A549 (cell line): Measurements from ENCODE around the gene CDCP1. TPM values are rescaled to one million over a fixed set of nuclear protein-coding genes. Genes with fewer than 3 reads are reported as not detected.

Experiments used
- ATAC-seq, 2 experiments: fragments of 200-7000 bp in 1 of 2; fragments of >200 bp in 1 of 2; cut with Nextera tagmentation in 1 of 2; cut with Tn5 transposase in 1 of 2; 3 replicates each; pipeline versions ENCODE4 v1.8.0 to v1.9.1; 2018 to 2020; ENCODE audit warnings: mild to moderate bottlenecking in 1 of 2, moderate library complexity in 1 of 2
- CTCF ChIA-PET: fragments of 300-600 bp; sonication (Branson Sonifier 250); formaldehyde crosslinking; extraction: SDS; loops from one replicate; lab custom pipeline; 2021; ENCODE audit warnings: antibody characterized with exemption, inconsistent platforms; lab: Yijun Ruan, JAX
- POLR2A ChIA-PET: fragments of 350-600 bp; formaldehyde crosslinking; extraction: SDS; loops from one replicate; lab custom pipeline; 2021; ENCODE audit warnings: antibody characterized with exemption, inconsistent platforms; lab: Yijun Ruan, JAX
- DNase-seq, 2 experiments: peaks; one replicate each; pipeline versions ENCODE4 v3.0.0 to v3.0.0-alpha.2; 2011 to 2016; ENCODE audit warnings: low read depth in 1 of 2, low spot score in 1 of 2
- FAIRE-seq: peaks from 2 replicates; lab custom pipeline; 2011; peaks lifted over from hg19 to GRCh38; lab: Jason Lieb, UNC
- H3K27ac ChIP-seq, 2 experiments: fragments of >200 bp; sonication (Bioruptor Twin); formaldehyde crosslinking; 3 replicates each; pipeline ENCODE4 v1.5.1; 2016 to 2017
- H3K4me1 ChIP-seq: fragments of >200 bp; sonication (Bioruptor Twin); formaldehyde crosslinking; 3 replicates; pipeline ENCODE4 v1.6.1; 2016
- H3K4me2 ChIP-seq: fragments of >200 bp; sonication (Bioruptor Twin); formaldehyde crosslinking; 3 replicates; pipeline ENCODE4 v1.6.1; 2016
- H3K4me3 ChIP-seq: fragments of >200 bp; sonication (Bioruptor Twin); formaldehyde crosslinking; 3 replicates; pipeline ENCODE4 v1.5.1; 2016
- H3K9me3 ChIP-seq: fragments of >200 bp; sonication (Bioruptor Twin); formaldehyde crosslinking; 3 replicates; pipeline ENCODE4 v1.6.1; 2016
- BHLHE40 ChIP-seq: IDR thresholded peaks from 2 replicates; pipeline ENCODE4 v1.6.1; 2012; ENCODE audit warnings: low read depth, low read length, inconsistent platforms
- CBX2 ChIP-seq: fragments of 200-600 bp; sonication (generic); IDR thresholded peaks from 2 replicates; pipeline ENCODE4 v1.6.1; 2016; ENCODE audit warnings: low read depth, mild to moderate bottlenecking, borderline replicate concordance
- EHF ChIP-seq: fragments of 250-450 bp; sonication (Bioruptor Pico); IDR thresholded peaks from 2 replicates; pipeline ENCODE4 v1.5.0; 2020; ENCODE audit warnings: mild to moderate bottlenecking
- FOSB ChIP-seq: fragments of 250-450 bp; sonication (Bioruptor Pico); IDR thresholded peaks from 2 replicates; pipeline ENCODE4 v1.5.0; 2020; ENCODE audit warnings: mild to moderate bottlenecking, moderate library complexity
- FOSL2 ChIP-seq, 2 experiments: fragments of 450-650 bp in 1 of 2; fragments of >200 bp in 1 of 2; sonication (Bioruptor Twin) in 1 of 2; formaldehyde crosslinking; IDR thresholded peaks; 2 replicates each; pipeline versions ENCODE4 v1.5.0 to v1.6.1; 2016 to 2020; ENCODE audit warnings: mild to moderate bottlenecking in 1 of 2, moderate library complexity in 1 of 2
- HDAC2 ChIP-seq: fragments of 200-600 bp; sonication (generic); IDR thresholded peaks from 2 replicates; pipeline ENCODE4 v1.6.1; 2016
- HOXB13 ChIP-seq: fragments of 250-450 bp; sonication (Bioruptor Pico); IDR thresholded peaks from 2 replicates; pipeline ENCODE4 v1.5.0; 2020; ENCODE audit warnings: low read depth, mild to moderate bottlenecking, moderate library complexity
- JUN ChIP-seq, 2 experiments: fragments of >200 bp; sonication (Bioruptor Twin); formaldehyde crosslinking; IDR thresholded peaks; 2 replicates in 1 of 2; 3 replicates in 1 of 2; pipeline ENCODE4 v1.6.1; 2016 to 2017
- JUNB ChIP-seq: fragments of >200 bp; sonication (Bioruptor Twin); formaldehyde crosslinking; IDR thresholded peaks from 2 replicates; pipeline ENCODE4 v1.6.1; 2016
- KDM1A ChIP-seq: fragments of 200-600 bp; sonication (generic); IDR thresholded peaks from 2 replicates; pipeline ENCODE4 v1.6.1; 2016; ENCODE audit warnings: low read depth, mild to moderate bottlenecking
- KDM5A ChIP-seq: fragments of 200-600 bp; sonication (generic); IDR thresholded peaks from 2 replicates; pipeline ENCODE4 v1.6.1; 2016; ENCODE audit warnings: antibody characterized with exemption, mild to moderate bottlenecking
- NFE2L2 ChIP-seq: fragments of 150-350 bp; conservative IDR thresholded peaks from 2 replicates; pipeline ENCODE4 v1.6.1; 2014; ENCODE audit warnings: low read length
- NPAS2 ChIP-seq: fragments of 250-450 bp; sonication (Bioruptor Pico); IDR thresholded peaks from 2 replicates; pipeline ENCODE4 v1.8.0; 2022; ENCODE audit warnings: mild to moderate bottlenecking, moderate library complexity, borderline replicate concordance
- NR3C1 ChIP-seq: fragments of >200 bp; sonication (Bioruptor Twin); formaldehyde crosslinking; IDR thresholded peaks from 3 replicates; pipeline ENCODE4 v1.6.1; 2017
- RAD21 ChIP-seq, 2 experiments: fragments of >200 bp in 1 of 2; sonication (Bioruptor Twin) in 1 of 2; formaldehyde crosslinking in 1 of 2; IDR thresholded peaks in 1 of 2; conservative IDR thresholded peaks in 1 of 2; 2 replicates in 1 of 2; 3 replicates in 1 of 2; pipeline ENCODE4 v1.6.1; 2012 to 2018; ENCODE audit warnings: inconsistent platforms in 1 of 2
- RCOR1 ChIP-seq: fragments of 150-350 bp; IDR thresholded peaks from 2 replicates; pipeline ENCODE4 v1.6.1; 2014; ENCODE audit warnings: antibody characterized with exemption, low read length, low read depth
- RFX5 ChIP-seq: fragments of 450-650 bp; IDR thresholded peaks from 2 replicates; pipeline ENCODE4 v1.7.1; 2014; ENCODE audit warnings: antibody characterized with exemption, mild to moderate bottlenecking, moderate library complexity
- SREBF2 ChIP-seq: fragments of 450-650 bp; IDR thresholded peaks from 2 replicates; pipeline ENCODE4 v1.6.1; 2014; ENCODE audit warnings: mild to moderate bottlenecking, moderate library complexity
- ZFP36 ChIP-seq: fragments of 450-650 bp; IDR thresholded peaks from 2 replicates; pipeline ENCODE4 v1.6.1; 2014; ENCODE audit warnings: borderline replicate concordance; ENCODE audit not compliant: partially characterized antibody
- ZNF302 ChIP-seq: fragments of 250-450 bp; sonication (Bioruptor Pico); IDR thresholded peaks from 2 replicates; pipeline ENCODE4 v1.9.0; 2021; ENCODE audit warnings: inconsistent platforms, mild to moderate bottlenecking, moderate library complexity
- WGBS: methylation state at CpG from one replicate; pipeline ENCODE4 v1.1.6; 2017; ENCODE audit errors: missing lambda C conversion rate; 5-methylcytosine and 5-hydroxymethylcytosine counted together
- polyA plus RNA-seq, 4 experiments: library from polyadenylated mRNA; depleted of rRNA in 3 of 4; stranded (reverse); fragments of >200 nt; fragmentation: RNase III in 1 of 4; extraction: RNeasy Plus Mini Kit Qiagen cat#74134 plus additional on column Dnase treatment in 1 of 4; gene quantifications; 2 replicates in 3 of 4; 3 replicates in 1 of 4; pipeline ENCODE4 v1.2.3, GENCODE V29; 2011 to 2017
- TF ChIP-seq, protein P1 (sequence below): IDR thresholded peaks from 2 replicates; pipeline ENCODE4 v1.6.1; 2012
- TF ChIP-seq, protein P2 (sequence below): fragments of >200 bp; sonication (Bioruptor Twin); formaldehyde crosslinking; IDR thresholded peaks from 3 replicates; pipeline ENCODE4 v1.5.1; 2016
- TF ChIP-seq, protein P3 (sequence below): fragments of >200 bp; sonication (Bioruptor Twin); formaldehyde crosslinking; IDR thresholded peaks from 3 replicates; pipeline ENCODE4 v1.6.1; 2016
- TF ChIP-seq, protein P4 (sequence below): fragments of 150-350 bp; IDR thresholded peaks from 2 replicates; pipeline ENCODE4 v1.6.1; 2014; ENCODE audit warnings: low read depth, mild to moderate bottlenecking, low read length

CDCP1 gene
- polyA plus RNA-seq, 2 of the 4 experiments (the other 2 are of a cell fraction) = 3.0 to 9.9 TPM

DNA sequence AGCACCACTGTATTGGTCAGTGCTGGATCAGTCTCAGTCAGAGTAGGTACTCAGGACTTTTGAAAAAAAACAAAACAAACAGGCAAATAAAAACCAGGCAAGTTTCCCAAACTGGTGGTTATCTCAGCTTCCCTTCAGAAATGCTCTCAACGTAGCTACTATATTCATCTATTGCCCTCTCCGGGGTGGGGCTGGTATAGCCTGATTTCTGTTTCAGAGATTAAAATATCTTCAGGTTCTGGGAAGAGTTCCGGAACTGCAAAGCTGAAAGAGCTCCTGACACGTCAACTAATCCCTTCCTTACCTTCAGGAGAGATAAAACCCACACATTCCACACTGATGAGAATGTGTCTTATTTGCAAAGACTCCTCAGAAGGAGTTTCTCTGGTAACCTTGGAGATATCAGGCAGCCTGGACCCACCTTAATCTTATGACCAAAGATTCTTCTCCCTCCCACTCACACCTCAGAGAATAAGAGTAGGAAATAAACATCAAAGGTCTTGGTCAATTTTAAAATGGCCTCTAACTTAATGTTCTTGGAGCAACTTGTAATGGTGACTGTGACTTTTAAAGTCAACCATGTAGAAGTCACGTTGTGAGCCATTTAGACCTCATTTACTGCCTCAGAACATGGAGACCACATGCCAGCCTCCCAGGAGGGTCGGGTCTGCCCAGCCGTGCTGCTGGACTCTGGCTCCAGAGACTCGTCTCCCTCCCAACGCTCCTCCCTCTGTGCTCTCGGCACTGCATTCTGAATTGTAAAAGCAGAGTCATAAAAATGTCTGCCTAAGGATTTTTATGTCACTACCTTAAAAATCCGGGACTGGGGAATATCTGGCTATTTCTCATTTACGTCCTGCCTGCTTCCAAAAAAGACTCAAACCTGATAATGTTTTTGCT is 53.8 kb downstream of the CDCP1 start:
- CTCF ChIA-PET = interaction anchor here (0.8 to 2.3 kb wide), 9 partner anchors 11 to 125 kb away, joined by 3 to 9 read pairs (median 3); no protein-coding TSS in a partner anchor
- Histone ChIP-seq H3K9me3 (no peaks in the 10 kb centered on the region), H3K27ac (peak overlapping the region; percentile 50 to 74; a peak in 5 of 6 replicates), H3K4me1 (peaks cover 15% of the 10 kb centered on the region), H3K4me2 (peak overlapping the region; percentile 48), H3K4me3 (no peak overlapping the region)
- POLR2A ChIA-PET = interaction anchor here (0.7 to 1.1 kb wide), 2 partner anchors 31 to 75 kb away, joined by 3 to 5 read pairs; no protein-coding TSS in a partner anchor
- DNase-seq (peak; percentile 56 to 72), ATAC-seq (peak; percentile 91 to 94), FAIRE-seq (no peak)
- 41% methylated on average over 12 of the region's 12 CpGs for WGBS
- TF ChIP-seq, protein P1, sequence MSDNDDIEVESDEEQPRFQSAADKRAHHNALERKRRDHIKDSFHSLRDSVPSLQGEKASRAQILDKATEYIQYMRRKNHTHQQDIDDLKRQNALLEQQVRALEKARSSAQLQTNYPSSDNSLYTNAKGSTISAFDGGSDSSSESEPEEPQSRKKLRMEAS = no peak
- TF ChIP-seq ZFP36 (no peak), KDM5A (no peak), NFE2L2 (no peak), EHF (CRISPR knock-in tag) (no peak), HDAC2 (no peak), RAD21 (conservative IDR thresholded peaks at IDR 0.05 in 1 of 2, IDR thresholded peaks at IDR 0.05 in 1 of 2) (0 out of 5 replicates have a peak, but pooled peaks of 1 of the 2 experiments have one; percentile 16), RCOR1 (no peak), KDM1A (no peak), RFX5 (no peak), JUNB (no peak), FOSL2 (IDR thresholded peaks at IDR 0.05) (no peak), FOSL2 (CRISPR knock-in tag; IDR thresholded peaks at IDR 0.05) (peak; percentile 27; the same call in 1 of the 2 replicates), FOSB (CRISPR knock-in tag) (no peak)
- TF ChIP-seq, protein P2, sequence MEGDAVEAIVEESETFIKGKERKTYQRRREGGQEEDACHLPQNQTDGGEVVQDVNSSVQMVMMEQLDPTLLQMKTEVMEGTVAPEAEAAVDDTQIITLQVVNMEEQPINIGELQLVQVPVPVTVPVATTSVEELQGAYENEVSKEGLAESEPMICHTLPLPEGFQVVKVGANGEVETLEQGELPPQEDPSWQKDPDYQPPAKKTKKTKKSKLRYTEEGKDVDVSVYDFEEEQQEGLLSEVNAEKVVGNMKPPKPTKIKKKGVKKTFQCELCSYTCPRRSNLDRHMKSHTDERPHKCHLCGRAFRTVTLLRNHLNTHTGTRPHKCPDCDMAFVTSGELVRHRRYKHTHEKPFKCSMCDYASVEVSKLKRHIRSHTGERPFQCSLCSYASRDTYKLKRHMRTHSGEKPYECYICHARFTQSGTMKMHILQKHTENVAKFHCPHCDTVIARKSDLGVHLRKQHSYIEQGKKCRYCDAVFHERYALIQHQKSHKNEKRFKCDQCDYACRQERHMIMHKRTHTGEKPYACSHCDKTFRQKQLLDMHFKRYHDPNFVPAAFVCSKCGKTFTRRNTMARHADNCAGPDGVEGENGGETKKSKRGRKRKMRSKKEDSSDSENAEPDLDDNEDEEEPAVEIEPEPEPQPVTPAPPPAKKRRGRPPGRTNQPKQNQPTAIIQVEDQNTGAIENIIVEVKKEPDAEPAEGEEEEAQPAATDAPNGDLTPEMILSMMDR = no peak

DNA sequence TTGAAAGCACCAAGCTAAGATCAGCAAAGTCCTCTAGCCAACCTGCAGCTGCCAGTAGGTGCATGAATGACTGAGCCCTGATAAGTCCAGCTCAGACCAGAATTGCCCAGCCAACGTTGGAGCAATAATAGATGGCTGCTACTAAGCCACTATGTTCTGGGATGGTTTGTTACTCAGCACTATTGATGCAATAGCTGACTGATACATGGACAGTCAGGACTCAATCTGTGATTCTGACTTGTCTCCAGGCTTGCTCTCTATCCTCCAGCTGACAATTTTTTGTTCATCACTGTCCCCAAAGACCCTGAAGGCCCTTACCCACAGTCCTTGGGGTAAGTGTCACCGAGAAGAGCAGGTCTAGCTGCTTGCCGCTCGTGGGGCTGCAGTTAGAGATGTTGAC is 55.3 kb downstream of the CDCP1 start:
- CTCF ChIA-PET = interaction anchor here (1.2 to 2.3 kb wide), 4 partner anchors 11 to 119 kb away, joined by 3 to 9 read pairs (median 6); no protein-coding TSS in a partner anchor
- ATAC-seq (no peak), DNase-seq (no peak), FAIRE-seq (no peak)
- Histone ChIP-seq H3K4me1 (peaks cover 15% of the 10 kb centered on the region), H3K9me3 (no peaks in the 10 kb centered on the region), H3K4me2 (no peak overlapping the region), H3K27ac (no peak overlapping the region), H3K4me3 (no peak overlapping the region)
- POLR2A ChIA-PET = no interaction called here
- WGBS = 79% methylated on average over 4 of the region's 4 CpGs
- TF ChIP-seq SREBF2 (no peak), NR3C1 (no peak), JUNB (no peak), NFE2L2 (no peak), EHF (CRISPR knock-in tag) (no peak), NPAS2 (CRISPR knock-in tag) (no peak), CBX2 (no peak), JUN (IDR thresholded peaks at IDR 0.05) (no peak), HOXB13 (CRISPR knock-in tag) (no peak), KDM1A (no peak), BHLHE40 (no peak), RAD21 (conservative IDR thresholded peaks at IDR 0.05 in 1 of 2, IDR thresholded peaks at IDR 0.05 in 1 of 2) (no peak), ZNF302 (CRISPR knock-in tag) (no peak), FOSL2 (IDR thresholded peaks at IDR 0.05) (no peak), FOSL2 (CRISPR knock-in tag; IDR thresholded peaks at IDR 0.05) (no peak)
- TF ChIP-seq, protein P3, sequence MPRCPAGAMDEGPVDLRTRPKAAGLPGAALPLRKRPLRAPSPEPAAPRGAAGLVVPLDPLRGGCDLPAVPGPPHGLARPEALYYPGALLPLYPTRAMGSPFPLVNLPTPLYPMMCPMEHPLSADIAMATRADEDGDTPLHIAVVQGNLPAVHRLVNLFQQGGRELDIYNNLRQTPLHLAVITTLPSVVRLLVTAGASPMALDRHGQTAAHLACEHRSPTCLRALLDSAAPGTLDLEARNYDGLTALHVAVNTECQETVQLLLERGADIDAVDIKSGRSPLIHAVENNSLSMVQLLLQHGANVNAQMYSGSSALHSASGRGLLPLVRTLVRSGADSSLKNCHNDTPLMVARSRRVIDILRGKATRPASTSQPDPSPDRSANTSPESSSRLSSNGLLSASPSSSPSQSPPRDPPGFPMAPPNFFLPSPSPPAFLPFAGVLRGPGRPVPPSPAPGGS = no peak
- TF ChIP-seq, protein P4, sequence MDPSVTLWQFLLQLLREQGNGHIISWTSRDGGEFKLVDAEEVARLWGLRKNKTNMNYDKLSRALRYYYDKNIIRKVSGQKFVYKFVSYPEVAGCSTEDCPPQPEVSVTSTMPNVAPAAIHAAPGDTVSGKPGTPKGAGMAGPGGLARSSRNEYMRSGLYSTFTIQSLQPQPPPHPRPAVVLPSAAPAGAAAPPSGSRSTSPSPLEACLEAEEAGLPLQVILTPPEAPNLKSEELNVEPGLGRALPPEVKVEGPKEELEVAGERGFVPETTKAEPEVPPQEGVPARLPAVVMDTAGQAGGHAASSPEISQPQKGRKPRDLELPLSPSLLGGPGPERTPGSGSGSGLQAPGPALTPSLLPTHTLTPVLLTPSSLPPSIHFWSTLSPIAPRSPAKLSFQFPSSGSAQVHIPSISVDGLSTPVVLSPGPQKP = no peak
- TF ChIP-seq, protein P2 = no peak
- TF ChIP-seq, all 56 proteins: peak for 0
